PC-9 (cell line): ENCODE data around the gene PEPD. TPM values are rescaled to one million over a fixed set of nuclear protein-coding genes. Genes with fewer than 3 reads are reported as not detected.

Experiments used
- BruUV-seq: library from RNA; stranded (reverse); fragments of 400-500 nt; replicated peaks from 2 replicates; lab custom pipeline; 2021; lab: Mats Ljungman, UMichigan
- CTCF ChIA-PET: fragments of 300-600 bp; sonication (Branson Sonifier 250); formaldehyde crosslinking; loops from one replicate; lab custom pipeline; 2022; ENCODE audit warnings: antibody characterized with exemption; lab: Charles Lee
- POLR2A ChIA-PET: fragments of 300-600 bp; sonication (Branson Sonifier 250); formaldehyde crosslinking; loops from one replicate; lab custom pipeline; 2022; ENCODE audit warnings: antibody characterized with exemption; ENCODE audit not compliant: unreplicated experiment; lab: Charles Lee
- DNase-seq, 2 experiments: peaks; one replicate each; pipeline versions ENCODE4 v3.0.0 to v3.0.0-alpha.2; 2015 to 2022; ENCODE audit warnings: mixed read lengths in 1 of 2
- H2AFZ ChIP-seq: fragments of 200-600 bp; sonication (generic); 2 replicates; pipeline ENCODE4 v1.8.1; 2017; ENCODE audit warnings: antibody characterized with exemption
- H3F3A ChIP-seq: fragments of 200-600 bp; sonication (generic); 2 replicates; pipeline ENCODE4 v1.8.1; 2017; ENCODE audit warnings: antibody characterized with exemption, mild to moderate bottlenecking, low read depth; ENCODE audit not compliant: insufficient read depth
- H3K27ac ChIP-seq: fragments of 200-600 bp; sonication (generic); 2 replicates; pipeline ENCODE4 v1.6.1; 2016; ENCODE audit warnings: mixed run types
- H3K27me3 ChIP-seq: fragments of 200-600 bp; sonication (generic); 2 replicates; pipeline ENCODE4 v1.6.1; 2016; ENCODE audit warnings: low read depth, mixed run types; ENCODE audit not compliant: insufficient read depth
- H3K36me3 ChIP-seq: fragments of 200-600 bp; sonication (generic); 2 replicates; pipeline ENCODE4 v1.6.1; 2016; ENCODE audit warnings: low read depth, mixed run types
- H3K4me1 ChIP-seq: fragments of 200-600 bp; sonication (generic); replicated peaks from 2 replicates; pipeline ENCODE4 v1.6.1; 2016; ENCODE audit warnings: mixed run types; ENCODE audit not compliant: insufficient read depth
- H3K4me2 ChIP-seq: fragments of 200-600 bp; sonication (generic); 2 replicates; pipeline ENCODE4 v1.6.1; 2017; ENCODE audit warnings: mixed run types
- H3K4me3 ChIP-seq: fragments of 200-600 bp; sonication (generic); 2 replicates; pipeline ENCODE4 v1.6.1; 2016; ENCODE audit warnings: mixed run types
- H3K79me2 ChIP-seq: fragments of 200-600 bp; sonication (generic); 2 replicates; pipeline ENCODE4 v1.6.1; 2017; ENCODE audit warnings: low read depth, mixed run types
- H3K9me2 ChIP-seq: fragments of 200-600 bp; sonication (generic); 2 replicates; pipeline ENCODE4 v1.8.1; 2017; ENCODE audit warnings: mild to moderate bottlenecking; ENCODE audit not compliant: insufficient read depth
- H3K9me3 ChIP-seq: fragments of 200-600 bp; sonication (generic); 2 replicates; pipeline ENCODE4 v1.8.1; 2016; ENCODE audit warnings: low read depth; ENCODE audit not compliant: insufficient read depth
- H4K20me1 ChIP-seq: fragments of 200-600 bp; sonication (generic); 2 replicates; pipeline ENCODE4 v1.8.1; 2017; ENCODE audit not compliant: insufficient read depth
- CTCF ChIP-seq: fragments of 200-600 bp; sonication (generic); conservative IDR thresholded peaks from 2 replicates; pipeline ENCODE4 v1.6.1; 2017; ENCODE audit warnings: mixed run types, antibody characterized with exemption, mild to moderate bottlenecking, moderate library complexity
- EZH2 ChIP-seq: fragments of 200-600 bp; sonication (generic); IDR thresholded peaks from 2 replicates; pipeline ENCODE4 v1.8.0; 2017; ENCODE audit warnings: antibody characterized with exemption, low read depth
- intact Hi-C: fragments of 100-400 bp; cut with micrococcal nuclease; formaldehyde crosslinking; loops from one replicate; pipeline ENCODE4 v1.10.0; 2022; ENCODE audit not compliant: unreplicated experiment
- total RNA-seq: library from RNA; stranded (reverse); gene quantifications from 2 replicates; pipeline ENCODE4 v1.2.3, GENCODE V29; 2021

PEPD gene
- total RNA-seq, 1 experiment from 2014 or later: 71.0 TPM

- no peaks in the 10 kb centered on the region for H3K36me3 ChIP-seq
- CTCF ChIA-PET: no interaction called here
- no peak overlapping the region for H3K4me2 ChIP-seq
- no peaks in the 10 kb centered on the region for H3F3A ChIP-seq
- no peak overlapping the region for H3K4me3 ChIP-seq
- BruUV-seq: no TSS peak
- H4K20me1 ChIP-seq: no peaks in the 10 kb centered on the region
- no peak for DNase-seq
- H3K79me2 ChIP-seq: no peaks in the 10 kb centered on the region
- H3K9me3 ChIP-seq: no peaks in the 10 kb centered on the region
- TF ChIP-seq EZH2 (no peak), CTCF (no peak)
- H3K27ac ChIP-seq: no peak overlapping the region
- H3K4me1 ChIP-seq: no peaks in the 10 kb centered on the region
- peaks cover 28% of the 10 kb centered on the region for H3K27me3 ChIP-seq
- no peaks in the 10 kb centered on the region for H3K9me2 ChIP-seq
- intact Hi-C loops: no loop called here
- POLR2A ChIA-PET: no interaction called here
- H2AFZ ChIP-seq: no peak overlapping the region
These were observed 31.3 kb upstream of the PEPD start for GRCh38 chr19:33552928-33553279.

- H3K9me2 ChIP-seq: no peaks in the 10 kb centered on the region
- intact Hi-C loops: no loop called here
- H2AFZ ChIP-seq: no peak overlapping the region
- BruUV-seq: no TSS peak
- H3K79me2 ChIP-seq: no peaks in the 10 kb centered on the region
- no peak overlapping the region for H3K4me2 ChIP-seq
- no peaks in the 10 kb centered on the region for H3K9me3 ChIP-seq
- ChIA-PET CTCF (no interaction called here), POLR2A (no interaction called here)
- H3F3A ChIP-seq: no peaks in the 10 kb centered on the region
- no peak overlapping the region for H3K27ac ChIP-seq
- no peaks in the 10 kb centered on the region for H3K4me1 ChIP-seq
- H3K4me3 ChIP-seq: no peak overlapping the region
- H3K27me3 ChIP-seq: peaks cover 26% of the 10 kb centered on the region
- no peak for DNase-seq
- no peaks in the 10 kb centered on the region for H3K36me3 ChIP-seq
- no peaks in the 10 kb centered on the region for H4K20me1 ChIP-seq
- TF ChIP-seq CTCF: no peak
- TF ChIP-seq EZH2: no peak
These were observed 30.8 kb upstream of the PEPD start for GRCh38 chr19:33552191-33552927.

GRCh38 chr19:33551676-33552075 is 30.1 kb upstream of the PEPD start:
- Histone ChIP-seq H3K27ac (no peak overlapping the region), H4K20me1 (no peaks in the 10 kb centered on the region), H3K9me2 (no peaks in the 10 kb centered on the region), H3K79me2 (no peaks in the 10 kb centered on the region), H2AFZ (no peak overlapping the region), H3K36me3 (no peaks in the 10 kb centered on the region), H3K4me2 (no peak overlapping the region), H3K4me1 (no peaks in the 10 kb centered on the region), H3K4me3 (no peak overlapping the region), H3K27me3 (peaks cover 19% of the 10 kb centered on the region), H3F3A (no peaks in the 10 kb centered on the region), H3K9me3 (no peaks in the 10 kb centered on the region)
- DNase-seq: no peak
- CTCF ChIA-PET: no interaction called here
- POLR2A ChIA-PET: no interaction called here
- BruUV-seq: no TSS peak
- intact Hi-C loops: no loop called here
- TF ChIP-seq EZH2 (no peak), CTCF (no peak)
